WERI-Rb-1 (cell line): ENCODE data around the gene KLF9.

ENCODE experiments used
- DNase-seq: peaks from one replicate; pipeline ENCODE4 v3.0.0-alpha.2; 2020
- H3K27ac ChIP-seq: fragments of 250-450 bp; sonication (Bioruptor Pico); 2 replicates; pipeline ENCODE4 v1.5.1; 2020; ENCODE audit warnings: mild to moderate bottlenecking, moderate library complexity
- H3K27me3 ChIP-seq: fragments of 250-450 bp; sonication (Bioruptor Pico); 2 replicates; pipeline ENCODE4 v1.5.1; 2021; ENCODE audit warnings: mild to moderate bottlenecking, low read depth, moderate library complexity; ENCODE audit not compliant: insufficient read depth, severe bottlenecking
- H3K36me3 ChIP-seq: fragments of 250-450 bp; sonication (Bioruptor Pico); 2 replicates; pipeline ENCODE4 v1.5.1; 2020; ENCODE audit warnings: mild to moderate bottlenecking, moderate library complexity
- H3K4me3 ChIP-seq: 2 replicates; pipeline ENCODE4 v1.5.1; 2011; ENCODE audit warnings: low read depth, mild to moderate bottlenecking, control low read depth, low read length
- H3K9me3 ChIP-seq: fragments of 250-450 bp; sonication (Bioruptor Pico); 2 replicates; pipeline ENCODE4 v1.5.1; 2021; ENCODE audit warnings: mild to moderate bottlenecking, moderate library complexity; ENCODE audit not compliant: severe bottlenecking
- TF ChIP-seq, protein P1 (sequence below): IDR thresholded peaks from 2 replicates; pipeline ENCODE4 v1.5.1; 2011; ENCODE audit warnings: low read depth, mild to moderate bottlenecking, control low read depth, inconsistent platforms, low read length

Gene KLF9

DNA sequence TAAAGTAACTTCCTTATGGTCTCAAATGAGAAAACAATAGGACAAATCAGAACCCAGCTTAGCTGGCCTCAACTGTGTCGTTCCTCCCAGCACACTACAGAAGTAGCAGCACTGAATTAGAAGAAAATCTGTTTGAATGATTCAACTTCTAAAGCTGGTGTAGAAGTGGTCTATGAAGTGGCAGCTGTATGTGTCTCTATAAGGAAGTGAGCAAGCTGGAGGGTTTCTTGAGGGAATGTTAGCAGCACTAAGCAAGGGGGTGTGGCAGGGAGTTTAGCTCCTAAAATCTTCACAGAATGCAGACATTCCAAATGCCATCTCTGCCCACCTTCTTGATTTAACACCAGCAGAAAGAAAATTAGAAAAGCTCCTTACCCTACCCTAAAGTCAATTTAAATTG, 4.1 kb downstream of the KLF9 start:
- DNase-seq: no peak
- Histone ChIP-seq H3K4me3 (no peak overlapping the region), H3K27ac (no peak overlapping the region), H3K27me3 (peaks cover 3% of the 10 kb centered on the region), H3K36me3 (no peaks in the 10 kb centered on the region), H3K9me3 (no peaks in the 10 kb centered on the region)
- TF ChIP-seq, protein P1, sequence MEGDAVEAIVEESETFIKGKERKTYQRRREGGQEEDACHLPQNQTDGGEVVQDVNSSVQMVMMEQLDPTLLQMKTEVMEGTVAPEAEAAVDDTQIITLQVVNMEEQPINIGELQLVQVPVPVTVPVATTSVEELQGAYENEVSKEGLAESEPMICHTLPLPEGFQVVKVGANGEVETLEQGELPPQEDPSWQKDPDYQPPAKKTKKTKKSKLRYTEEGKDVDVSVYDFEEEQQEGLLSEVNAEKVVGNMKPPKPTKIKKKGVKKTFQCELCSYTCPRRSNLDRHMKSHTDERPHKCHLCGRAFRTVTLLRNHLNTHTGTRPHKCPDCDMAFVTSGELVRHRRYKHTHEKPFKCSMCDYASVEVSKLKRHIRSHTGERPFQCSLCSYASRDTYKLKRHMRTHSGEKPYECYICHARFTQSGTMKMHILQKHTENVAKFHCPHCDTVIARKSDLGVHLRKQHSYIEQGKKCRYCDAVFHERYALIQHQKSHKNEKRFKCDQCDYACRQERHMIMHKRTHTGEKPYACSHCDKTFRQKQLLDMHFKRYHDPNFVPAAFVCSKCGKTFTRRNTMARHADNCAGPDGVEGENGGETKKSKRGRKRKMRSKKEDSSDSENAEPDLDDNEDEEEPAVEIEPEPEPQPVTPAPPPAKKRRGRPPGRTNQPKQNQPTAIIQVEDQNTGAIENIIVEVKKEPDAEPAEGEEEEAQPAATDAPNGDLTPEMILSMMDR: no peak

- Histone ChIP-seq H3K9me3 (no peaks in the 10 kb centered on the region), H3K27me3 (peaks cover 3% of the 10 kb centered on the region), H3K27ac (no peak overlapping the region), H3K4me3 (no peak overlapping the region), H3K36me3 (no peaks in the 10 kb centered on the region)
- TF ChIP-seq, protein P1: no peak
- DNase-seq: no peak
Measured at GRCh38 chr9:70409800-70410199, 4.7 kb downstream of the KLF9 start.

- Histone ChIP-seq H3K27ac (no peak overlapping the region), H3K4me3 (no peak overlapping the region), H3K9me3 (no peaks in the 10 kb centered on the region), H3K27me3 (peaks cover 3% of the 10 kb centered on the region), H3K36me3 (no peaks in the 10 kb centered on the region)
- no peak for DNase-seq
- TF ChIP-seq, protein P1: no peak
Measured at GRCh38 chr9:70409280-70409679, 5.2 kb downstream of the KLF9 start.

DNA sequence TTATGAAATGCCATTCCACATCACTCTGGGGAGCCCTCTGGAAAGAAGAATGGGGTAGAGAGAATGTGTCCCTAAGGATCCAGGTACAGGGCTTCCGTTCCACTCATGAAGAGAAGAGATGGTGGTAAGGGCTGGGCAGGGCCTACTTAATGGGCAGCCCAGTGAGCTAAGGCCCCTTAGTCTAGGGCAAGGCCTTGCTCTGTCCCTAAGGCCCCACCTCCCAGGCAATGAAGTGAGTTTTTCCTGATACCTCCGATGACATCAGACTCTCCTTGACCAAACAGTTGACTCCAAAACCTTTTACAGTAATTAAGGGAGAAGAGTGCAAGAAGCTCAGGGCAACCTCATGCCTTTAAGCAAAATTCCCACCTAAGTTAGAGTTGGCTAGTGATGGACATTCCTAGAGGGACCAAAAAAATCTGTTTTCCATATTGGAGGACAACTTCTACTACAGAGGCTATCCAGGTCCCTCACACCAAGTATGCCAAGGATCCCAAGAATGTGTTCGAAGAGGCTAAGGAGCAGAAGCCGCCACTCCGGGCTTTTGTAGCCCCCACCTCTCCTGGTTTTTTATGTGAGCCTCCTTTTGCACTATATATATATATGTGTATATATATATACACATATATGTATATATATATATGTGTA, 5.9 kb downstream of the KLF9 start:
- TF ChIP-seq, protein P1: no peak
- no peak for DNase-seq
- Histone ChIP-seq H3K9me3 (no peaks in the 10 kb centered on the region), H3K27ac (no peak overlapping the region), H3K36me3 (no peaks in the 10 kb centered on the region), H3K4me3 (no peak overlapping the region), H3K27me3 (peaks cover 3% of the 10 kb centered on the region)

DNA sequence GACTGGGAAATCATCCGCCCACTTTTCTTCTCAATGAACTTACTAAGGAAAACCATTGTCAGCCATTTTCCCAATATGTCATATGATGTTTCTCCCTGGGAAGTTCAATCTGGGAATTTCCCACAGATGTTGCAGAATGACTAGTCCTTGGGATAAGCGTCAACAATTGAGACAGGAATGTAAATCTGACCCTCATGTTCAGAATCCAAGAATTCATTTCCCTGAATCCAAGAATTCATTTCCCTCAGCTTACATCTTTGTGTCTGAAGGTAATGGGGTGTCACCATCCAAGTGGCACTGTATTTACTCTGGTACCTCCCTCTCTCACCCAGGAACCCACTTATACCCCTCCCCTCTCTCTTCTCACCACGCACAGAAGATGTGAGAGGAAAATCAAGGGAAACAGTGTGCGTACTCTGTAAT, 7.4 kb downstream of the KLF9 start:
- H3K27ac ChIP-seq: no peak overlapping the region
- no peaks in the 10 kb centered on the region for H3K36me3 ChIP-seq
- no peak overlapping the region for H3K4me3 ChIP-seq
- no peaks in the 10 kb centered on the region for H3K9me3 ChIP-seq
- TF ChIP-seq, protein P1: no peak
- no peak for DNase-seq
- no peaks in the 10 kb centered on the region for H3K27me3 ChIP-seq

GRCh38 chr9:70406434-70406862, 8.0 kb downstream of the KLF9 start:
- no peaks in the 10 kb centered on the region for H3K27me3 ChIP-seq
- H3K4me3 ChIP-seq: no peak overlapping the region
- no peaks in the 10 kb centered on the region for H3K36me3 ChIP-seq
- no peak for DNase-seq
- TF ChIP-seq, protein P1: no peak
- H3K9me3 ChIP-seq: no peaks in the 10 kb centered on the region
- H3K27ac ChIP-seq: no peak overlapping the region
